ENCODE measurements around the gene TESK1. TPM values are rescaled to one million over a fixed set of nuclear protein-coding genes. Genes with fewer than 3 reads are reported as not detected.
"Not testable (repeated sequence)": the region's sequence is repeated elsewhere in the genome, so short reads cannot be mapped to it uniquely, and the experiment has no call there.

Gene TESK1
- total and polyA plus RNA-seq, 4 donors = 3.7 to 12.5 (median 6.8) TPM

DNA sequence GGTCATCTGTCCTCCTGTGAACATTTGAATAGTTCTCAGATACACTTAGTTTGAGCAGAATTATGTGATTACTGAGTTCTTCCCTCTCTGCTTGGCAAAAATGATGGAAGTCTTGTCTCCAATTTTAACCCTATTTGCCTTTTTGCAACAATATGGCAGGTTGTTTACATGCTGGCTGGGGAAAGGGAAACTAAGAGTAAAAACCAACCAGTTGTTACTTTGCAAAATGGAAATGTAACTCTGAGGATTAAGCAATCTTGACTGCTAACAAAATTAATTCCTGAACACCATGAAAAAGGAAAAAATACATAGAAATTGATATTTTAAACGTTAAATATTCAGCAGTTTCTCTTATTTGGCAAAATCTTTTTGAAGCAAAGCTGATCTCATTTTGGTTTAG is 34.6 kb downstream of the TESK1 start:
- no peaks in the 10 kb centered on the region for H3K27me3 ChIP-seq (ENCODE audit: control insufficient read depth in 4 of 4, insufficient read depth in 4 of 4, low read length in 3 of 4)
- H3K27ac ChIP-seq (ENCODE audit: low read depth in 1 of 2, low read length in 2 of 2) = no peak overlapping the region
- no peaks in the 10 kb centered on the region for H3K36me3 ChIP-seq (ENCODE audit: control insufficient read depth in 4 of 4, insufficient read depth in 3 of 4, low read depth in 1 of 4, low read length in 3 of 4)
- H3K4me1 ChIP-seq (ENCODE audit: control insufficient read depth in 4 of 4, insufficient read depth in 4 of 4, low read length in 3 of 4) = no peaks in the 10 kb centered on the region
- DNase-seq (ENCODE audit: low spot score) = no peak
- no peak overlapping the region for H3K9ac ChIP-seq (ENCODE audit: low read depth in 1 of 2, low read length in 2 of 2)
- no peak for TF ChIP-seq RXRA (IDR thresholded peaks at IDR 0.05)
- H3K4me3 ChIP-seq (ENCODE audit: low read depth in 1 of 3, low read length in 3 of 3) = no peak overlapping the region
- H3K9me3 ChIP-seq (ENCODE audit: control insufficient read depth in 4 of 4, low read length in 3 of 4) = no peaks in the 10 kb centered on the region
- WGBS = 89% methylated on average over 1 of the region's 1 CpG

DNA sequence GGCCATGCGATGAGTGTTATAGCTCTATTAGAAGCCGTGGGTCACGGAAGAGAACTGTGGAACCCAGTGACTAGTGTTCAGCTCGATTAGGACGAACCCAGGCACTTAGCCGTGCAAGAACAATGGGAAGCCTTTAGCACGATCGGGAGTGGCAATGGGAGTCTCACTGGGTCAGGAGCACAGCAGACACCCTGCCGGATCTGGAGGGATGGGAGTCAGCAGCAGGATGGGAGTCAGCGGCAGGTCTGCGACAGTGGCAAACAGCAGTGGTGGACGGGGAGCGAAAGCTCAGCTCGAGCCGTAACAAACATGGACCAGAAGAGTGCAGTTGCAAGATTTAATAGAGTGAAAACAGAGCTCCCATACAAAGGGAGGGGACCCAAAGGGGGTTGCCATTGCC is 35.4 kb downstream of the TESK1 start:
- not testable (repeated sequence) for H3K27ac ChIP-seq (ENCODE audit: low read depth in 1 of 2, low read length in 2 of 2); H3K9ac ChIP-seq (ENCODE audit: low read depth in 1 of 2, low read length in 2 of 2); H3K4me1 ChIP-seq (ENCODE audit: control insufficient read depth in 4 of 4, insufficient read depth in 4 of 4, low read length in 3 of 4); H3K27me3 ChIP-seq (ENCODE audit: control insufficient read depth in 4 of 4, insufficient read depth in 4 of 4, low read length in 3 of 4); DNase-seq (ENCODE audit: low spot score); H3K36me3 ChIP-seq (ENCODE audit: control insufficient read depth in 4 of 4, insufficient read depth in 3 of 4, low read depth in 1 of 4, low read length in 3 of 4); H3K4me3 ChIP-seq (ENCODE audit: low read depth in 1 of 3, low read length in 3 of 3); H3K9me3 ChIP-seq (ENCODE audit: control insufficient read depth in 4 of 4, low read length in 3 of 4)
- WGBS = 97% methylated on average over 15 of the region's 15 CpGs

DNA sequence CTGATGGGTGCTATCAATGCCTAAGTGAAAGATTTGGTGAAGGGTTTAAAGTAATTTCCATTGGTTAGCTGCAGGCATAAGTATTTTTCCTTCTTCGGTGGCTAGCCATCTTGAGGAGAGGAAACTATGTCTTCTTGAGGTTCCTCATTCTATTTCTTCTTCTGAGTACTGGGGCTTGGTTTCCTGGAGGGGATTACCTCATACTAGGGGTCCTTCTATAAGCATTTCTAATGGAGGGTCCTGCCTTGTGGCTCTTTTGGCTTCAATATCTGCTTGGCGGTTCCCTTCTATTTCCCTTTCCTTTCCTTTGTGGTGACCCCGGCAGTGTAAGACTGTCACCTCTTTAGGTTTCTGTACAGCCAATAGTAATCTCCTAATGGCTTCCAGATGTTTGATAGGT is 36.4 kb downstream of the TESK1 start:
- not testable (repeated sequence) for DNase-seq (ENCODE audit: low spot score); H3K4me1 ChIP-seq (ENCODE audit: control insufficient read depth in 4 of 4, insufficient read depth in 4 of 4, low read length in 3 of 4); H3K9ac ChIP-seq (ENCODE audit: low read depth in 1 of 2, low read length in 2 of 2); H3K27ac ChIP-seq (ENCODE audit: low read depth in 1 of 2, low read length in 2 of 2); H3K27me3 ChIP-seq (ENCODE audit: control insufficient read depth in 4 of 4, insufficient read depth in 4 of 4, low read length in 3 of 4); H3K36me3 ChIP-seq (ENCODE audit: control insufficient read depth in 4 of 4, insufficient read depth in 3 of 4, low read depth in 1 of 4, low read length in 3 of 4); H3K4me3 ChIP-seq (ENCODE audit: low read depth in 1 of 3, low read length in 3 of 3); H3K9me3 ChIP-seq (ENCODE audit: control insufficient read depth in 4 of 4, low read length in 3 of 4)
- WGBS = 83% methylated on average over 3 of the region's 3 CpGs

DNA sequence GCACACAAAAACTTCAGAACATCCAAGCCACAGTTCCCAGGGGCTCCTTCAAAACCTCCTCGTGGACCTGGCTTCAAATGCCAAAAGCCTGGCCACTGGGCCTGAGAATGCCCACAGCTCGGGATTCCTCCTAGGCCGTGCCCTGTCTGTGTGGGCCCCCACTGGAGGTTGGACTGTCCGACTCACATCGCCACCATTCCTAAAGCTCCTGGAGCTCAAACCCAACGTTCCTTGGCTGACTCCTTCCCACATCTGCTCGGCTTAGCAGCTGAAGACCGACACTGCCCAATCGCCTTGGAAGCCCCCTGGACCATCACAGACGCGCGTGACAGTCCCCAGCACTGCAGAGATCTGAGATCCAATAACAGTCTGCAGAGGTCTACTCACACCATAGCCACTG is 38.0 kb downstream of the TESK1 start:
- TF ChIP-seq HNF4G (IDR thresholded peaks at IDR 0.05) (no peak), FOXA1 (IDR thresholded peaks at IDR 0.05) (no peak), HNF4A (conservative IDR thresholded peaks at IDR 0.05) (no peak), TAF1 (conservative IDR thresholded peaks at IDR 0.05) (no peak), FOXA2 (IDR thresholded peaks at IDR 0.05) (no peak), YY1 (IDR thresholded peaks at IDR 0.05) (no peak), GABPA (IDR thresholded peaks at IDR 0.05 in 1 of 2, conservative IDR thresholded peaks at IDR 0.05 in 1 of 2) (no peak), RAD21 (IDR thresholded peaks at IDR 0.05) (no peak), SP1 (IDR thresholded peaks at IDR 0.05) (no peak), NR2F2 (IDR thresholded peaks at IDR 0.05) (no peak), EGR1 (IDR thresholded peaks at IDR 0.05; ENCODE audit: low read depth in 2 of 2) (no peak), RXRA (IDR thresholded peaks at IDR 0.05) (no peak), JUND (IDR thresholded peaks at IDR 0.05) (no peak)
- TF ChIP-seq, protein P1, sequence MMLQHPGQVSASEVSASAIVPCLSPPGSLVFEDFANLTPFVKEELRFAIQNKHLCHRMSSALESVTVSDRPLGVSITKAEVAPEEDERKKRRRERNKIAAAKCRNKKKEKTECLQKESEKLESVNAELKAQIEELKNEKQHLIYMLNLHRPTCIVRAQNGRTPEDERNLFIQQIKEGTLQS (IDR thresholded peaks at IDR 0.05) = no peak
- TF ChIP-seq, protein P2, sequence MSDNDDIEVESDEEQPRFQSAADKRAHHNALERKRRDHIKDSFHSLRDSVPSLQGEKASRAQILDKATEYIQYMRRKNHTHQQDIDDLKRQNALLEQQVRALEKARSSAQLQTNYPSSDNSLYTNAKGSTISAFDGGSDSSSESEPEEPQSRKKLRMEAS (IDR thresholded peaks at IDR 0.05) = no peak
- TF ChIP-seq, protein P3, sequence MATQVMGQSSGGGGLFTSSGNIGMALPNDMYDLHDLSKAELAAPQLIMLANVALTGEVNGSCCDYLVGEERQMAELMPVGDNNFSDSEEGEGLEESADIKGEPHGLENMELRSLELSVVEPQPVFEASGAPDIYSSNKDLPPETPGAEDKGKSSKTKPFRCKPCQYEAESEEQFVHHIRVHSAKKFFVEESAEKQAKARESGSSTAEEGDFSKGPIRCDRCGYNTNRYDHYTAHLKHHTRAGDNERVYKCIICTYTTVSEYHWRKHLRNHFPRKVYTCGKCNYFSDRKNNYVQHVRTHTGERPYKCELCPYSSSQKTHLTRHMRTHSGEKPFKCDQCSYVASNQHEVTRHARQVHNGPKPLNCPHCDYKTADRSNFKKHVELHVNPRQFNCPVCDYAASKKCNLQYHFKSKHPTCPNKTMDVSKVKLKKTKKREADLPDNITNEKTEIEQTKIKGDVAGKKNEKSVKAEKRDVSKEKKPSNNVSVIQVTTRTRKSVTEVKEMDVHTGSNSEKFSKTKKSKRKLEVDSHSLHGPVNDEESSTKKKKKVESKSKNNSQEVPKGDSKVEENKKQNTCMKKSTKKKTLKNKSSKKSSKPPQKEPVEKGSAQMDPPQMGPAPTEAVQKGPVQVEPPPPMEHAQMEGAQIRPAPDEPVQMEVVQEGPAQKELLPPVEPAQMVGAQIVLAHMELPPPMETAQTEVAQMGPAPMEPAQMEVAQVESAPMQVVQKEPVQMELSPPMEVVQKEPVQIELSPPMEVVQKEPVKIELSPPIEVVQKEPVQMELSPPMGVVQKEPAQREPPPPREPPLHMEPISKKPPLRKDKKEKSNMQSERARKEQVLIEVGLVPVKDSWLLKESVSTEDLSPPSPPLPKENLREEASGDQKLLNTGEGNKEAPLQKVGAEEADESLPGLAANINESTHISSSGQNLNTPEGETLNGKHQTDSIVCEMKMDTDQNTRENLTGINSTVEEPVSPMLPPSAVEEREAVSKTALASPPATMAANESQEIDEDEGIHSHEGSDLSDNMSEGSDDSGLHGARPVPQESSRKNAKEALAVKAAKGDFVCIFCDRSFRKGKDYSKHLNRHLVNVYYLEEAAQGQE (IDR thresholded peaks at IDR 0.05) = no peak
- TF ChIP-seq, protein P4, sequence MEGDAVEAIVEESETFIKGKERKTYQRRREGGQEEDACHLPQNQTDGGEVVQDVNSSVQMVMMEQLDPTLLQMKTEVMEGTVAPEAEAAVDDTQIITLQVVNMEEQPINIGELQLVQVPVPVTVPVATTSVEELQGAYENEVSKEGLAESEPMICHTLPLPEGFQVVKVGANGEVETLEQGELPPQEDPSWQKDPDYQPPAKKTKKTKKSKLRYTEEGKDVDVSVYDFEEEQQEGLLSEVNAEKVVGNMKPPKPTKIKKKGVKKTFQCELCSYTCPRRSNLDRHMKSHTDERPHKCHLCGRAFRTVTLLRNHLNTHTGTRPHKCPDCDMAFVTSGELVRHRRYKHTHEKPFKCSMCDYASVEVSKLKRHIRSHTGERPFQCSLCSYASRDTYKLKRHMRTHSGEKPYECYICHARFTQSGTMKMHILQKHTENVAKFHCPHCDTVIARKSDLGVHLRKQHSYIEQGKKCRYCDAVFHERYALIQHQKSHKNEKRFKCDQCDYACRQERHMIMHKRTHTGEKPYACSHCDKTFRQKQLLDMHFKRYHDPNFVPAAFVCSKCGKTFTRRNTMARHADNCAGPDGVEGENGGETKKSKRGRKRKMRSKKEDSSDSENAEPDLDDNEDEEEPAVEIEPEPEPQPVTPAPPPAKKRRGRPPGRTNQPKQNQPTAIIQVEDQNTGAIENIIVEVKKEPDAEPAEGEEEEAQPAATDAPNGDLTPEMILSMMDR (IDR thresholded peaks at IDR 0.05; ENCODE audit: low read depth, low read length, missing input control) = no peak
- TF ChIP-seq, protein P5, sequence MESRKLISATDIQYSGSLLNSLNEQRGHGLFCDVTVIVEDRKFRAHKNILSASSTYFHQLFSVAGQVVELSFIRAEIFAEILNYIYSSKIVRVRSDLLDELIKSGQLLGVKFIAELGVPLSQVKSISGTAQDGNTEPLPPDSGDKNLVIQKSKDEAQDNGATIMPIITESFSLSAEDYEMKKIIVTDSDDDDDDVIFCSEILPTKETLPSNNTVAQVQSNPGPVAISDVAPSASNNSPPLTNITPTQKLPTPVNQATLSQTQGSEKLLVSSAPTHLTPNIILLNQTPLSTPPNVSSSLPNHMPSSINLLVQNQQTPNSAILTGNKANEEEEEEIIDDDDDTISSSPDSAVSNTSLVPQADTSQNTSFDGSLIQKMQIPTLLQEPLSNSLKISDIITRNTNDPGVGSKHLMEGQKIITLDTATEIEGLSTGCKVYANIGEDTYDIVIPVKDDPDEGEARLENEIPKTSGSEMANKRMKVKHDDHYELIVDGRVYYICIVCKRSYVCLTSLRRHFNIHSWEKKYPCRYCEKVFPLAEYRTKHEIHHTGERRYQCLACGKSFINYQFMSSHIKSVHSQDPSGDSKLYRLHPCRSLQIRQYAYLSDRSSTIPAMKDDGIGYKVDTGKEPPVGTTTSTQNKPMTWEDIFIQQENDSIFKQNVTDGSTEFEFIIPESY (IDR thresholded peaks at IDR 0.05) = no peak
- 95% methylated on average over 12 of the region's 12 CpGs for WGBS
- H3K27ac ChIP-seq (ENCODE audit: low read depth in 1 of 2, low read length in 2 of 2) = no peak overlapping the region

More for the DNA sequence above, 38.0 kb downstream of the TESK1 start:
- no peaks in the 10 kb centered on the region for H3K36me3 ChIP-seq (ENCODE audit: control insufficient read depth in 4 of 4, insufficient read depth in 3 of 4, low read depth in 1 of 4, low read length in 3 of 4)
- no peak overlapping the region for H3K4me3 ChIP-seq (ENCODE audit: low read depth in 1 of 3, low read length in 3 of 3)
- no peak for DNase-seq (ENCODE audit: low spot score)
- H3K4me1 ChIP-seq (ENCODE audit: control insufficient read depth in 4 of 4, insufficient read depth in 4 of 4, low read length in 3 of 4) = peaks cover 0 to 8% (median 2%) of the 10 kb centered on the region in 4 donors
- no peak overlapping the region for H3K9ac ChIP-seq (ENCODE audit: low read depth in 1 of 2, low read length in 2 of 2)
- no peaks in the 10 kb centered on the region for H3K9me3 ChIP-seq (ENCODE audit: control insufficient read depth in 4 of 4, low read length in 3 of 4)
- no peaks in the 10 kb centered on the region for H3K27me3 ChIP-seq (ENCODE audit: control insufficient read depth in 4 of 4, insufficient read depth in 4 of 4, low read length in 3 of 4)
